ENCODE measurements around the gene GDF9.

The GDF9 gene

DNA sequence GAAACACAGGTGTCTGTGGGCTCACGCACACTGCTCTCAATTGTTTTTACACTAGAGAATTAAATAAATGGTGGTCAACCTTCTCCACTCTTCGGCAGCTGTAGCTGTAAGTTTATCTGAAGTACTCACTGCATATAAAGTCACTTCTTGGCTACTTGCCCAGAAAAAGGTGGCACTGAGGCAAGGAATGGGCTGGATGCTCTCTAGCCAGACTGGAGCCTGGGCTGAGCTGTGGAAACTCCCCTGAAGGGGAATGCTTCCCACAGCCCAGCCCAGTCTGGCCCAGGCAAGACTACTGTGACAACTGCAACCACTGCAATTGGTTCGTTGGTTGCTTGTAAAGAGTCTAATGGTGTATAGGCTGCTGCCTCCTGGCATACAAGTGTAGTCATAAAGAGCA lies 11.7 kb upstream of the GDF9 start:
- Histone ChIP-seq H2BK12ac (ENCODE audit: low read length) (no peak overlapping the region), H4K91ac (ENCODE audit: low read depth, low read length, poor library complexity) (no peak overlapping the region), H2BK15ac (ENCODE audit: low read length) (no peak overlapping the region), H3K14ac (ENCODE audit: low read length) (no peak overlapping the region), H3K36me3 (replicated peaks in 1 of 2; ENCODE audit: control insufficient read depth in 2 of 2, insufficient read depth in 2 of 2, low read length in 2 of 2) (peaks cover 10 to 98% of the 10 kb centered on the region in 2 donors), H3K23ac (ENCODE audit: low read depth, low read length, poor library complexity) (no peak overlapping the region), H2AK5ac (ENCODE audit: low read depth, low read length) (no peak overlapping the region), H2BK5ac (ENCODE audit: low read length) (no peak overlapping the region), H3K9ac (ENCODE audit: low read depth, low read length, poor library complexity) (no peak overlapping the region), H2BK120ac (ENCODE audit: low read depth, low read length) (no peak overlapping the region), H3K4ac (ENCODE audit: low read length) (no peak overlapping the region), H3K4me2 (ENCODE audit: insufficient read depth, low read length, poor library complexity, severe bottlenecking) (no peak overlapping the region), H2AFZ (ENCODE audit: low read length) (no peak overlapping the region), H3K18ac (ENCODE audit: low read length) (no peak overlapping the region), H3K9me3 (replicated peaks in 1 of 2; ENCODE audit: control insufficient read depth in 2 of 2, insufficient read depth in 1 of 2, low read depth in 1 of 2, low read length in 2 of 2) (no peaks in the 10 kb centered on the region), H4K8ac (ENCODE audit: low read depth, low read length) (no peak overlapping the region), H3K79me1 (ENCODE audit: low read depth, low read length) (no peaks in the 10 kb centered on the region), H3K27me3 (ENCODE audit: control insufficient read depth in 3 of 3, insufficient read depth in 3 of 3, low read depth in 1 of 3, low read length in 3 of 3) (no peaks in the 10 kb centered on the region), H3K4me3 (ENCODE audit: low read length in 2 of 2) (no peak overlapping the region), H3K27ac (replicated peaks; ENCODE audit: low read length) (no peak overlapping the region), H3K4me1 (ENCODE audit: control insufficient read depth in 2 of 2, insufficient read depth in 1 of 2, low read depth in 1 of 2, low read length in 2 of 2) (no peaks in the 10 kb centered on the region)
- no CpG with 5 or more reads among the region's 3 CpGs for whole genome bisulfite sequencing, 2 donors (ENCODE audit: extremely low coverage in 2 of 2, insufficient read length in 2 of 2, insufficient replicate concordance in 1 of 2)
- DNase-seq (ENCODE audit: low spot score), result no peak

DNA sequence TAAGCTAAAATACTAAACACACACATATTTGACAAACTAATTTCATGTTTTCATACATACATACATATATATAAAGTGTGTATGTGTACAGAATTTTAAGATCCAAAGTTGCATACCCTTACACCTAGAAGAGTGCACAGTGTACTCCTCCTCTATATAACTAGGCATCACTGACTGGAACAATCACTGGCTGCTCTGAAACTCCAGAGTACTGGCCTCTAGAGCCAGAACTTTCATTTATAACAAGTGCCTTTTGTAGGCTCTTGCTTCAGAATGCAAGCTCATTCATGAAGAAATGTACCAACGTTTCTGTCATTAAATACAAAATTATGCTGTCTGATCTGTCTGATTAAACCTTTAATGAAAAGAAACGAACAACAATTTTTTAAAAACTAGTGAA lies 11.2 kb upstream of the GDF9 start:
- Histone ChIP-seq H3K36me3 (replicated peaks in 1 of 2; ENCODE audit: control insufficient read depth in 2 of 2, insufficient read depth in 2 of 2, low read length in 2 of 2) (peaks cover 11 to 97% of the 10 kb centered on the region in 2 donors), H3K4me2 (ENCODE audit: insufficient read depth, low read length, poor library complexity, severe bottlenecking) (no peak overlapping the region), H3K4ac (ENCODE audit: low read length) (no peak overlapping the region), H3K27ac (replicated peaks; ENCODE audit: low read length) (no peak overlapping the region), H2BK120ac (ENCODE audit: low read depth, low read length) (no peak overlapping the region), H4K8ac (ENCODE audit: low read depth, low read length) (no peak overlapping the region), H3K4me3 (ENCODE audit: low read length in 2 of 2) (no peak overlapping the region), H2BK5ac (ENCODE audit: low read length) (no peak overlapping the region), H3K18ac (ENCODE audit: low read length) (no peak overlapping the region), H3K23ac (ENCODE audit: low read depth, low read length, poor library complexity) (no peak overlapping the region), H2BK12ac (ENCODE audit: low read length) (no peak overlapping the region), H2AK5ac (ENCODE audit: low read depth, low read length) (no peak overlapping the region), H3K4me1 (ENCODE audit: control insufficient read depth in 2 of 2, insufficient read depth in 1 of 2, low read depth in 1 of 2, low read length in 2 of 2) (no peaks in the 10 kb centered on the region), H3K14ac (ENCODE audit: low read length) (no peak overlapping the region), H3K27me3 (ENCODE audit: control insufficient read depth in 3 of 3, insufficient read depth in 3 of 3, low read depth in 1 of 3, low read length in 3 of 3) (no peaks in the 10 kb centered on the region), H2AFZ (ENCODE audit: low read length) (no peak overlapping the region), H2BK15ac (ENCODE audit: low read length) (no peak overlapping the region), H3K79me1 (ENCODE audit: low read depth, low read length) (no peaks in the 10 kb centered on the region), H3K9ac (ENCODE audit: low read depth, low read length, poor library complexity) (no peak overlapping the region), H3K9me3 (replicated peaks in 1 of 2; ENCODE audit: control insufficient read depth in 2 of 2, insufficient read depth in 1 of 2, low read depth in 1 of 2, low read length in 2 of 2) (no peaks in the 10 kb centered on the region), H4K91ac (ENCODE audit: low read depth, low read length, poor library complexity) (no peak overlapping the region)
- DNase-seq (ENCODE audit: low spot score), result no peak
- no CpG with 5 or more reads among the region's 2 CpGs for WGBS, 2 donors (ENCODE audit: extremely low coverage in 2 of 2, insufficient read length in 2 of 2, insufficient replicate concordance in 1 of 2)

GRCh38 chr5:132876020-132876759 lies 9.9 kb upstream of the GDF9 start:
- no peak overlapping the region for H4K8ac ChIP-seq (ENCODE audit: low read depth, low read length)
- no peak overlapping the region for H3K14ac ChIP-seq (ENCODE audit: low read length)
- no peak overlapping the region for H2AFZ ChIP-seq (ENCODE audit: low read length)
- no peak overlapping the region for H2AK5ac ChIP-seq (ENCODE audit: low read depth, low read length)
- H3K36me3 ChIP-seq (replicated peaks in 1 of 2; ENCODE audit: control insufficient read depth in 2 of 2, insufficient read depth in 2 of 2, low read length in 2 of 2), result peaks cover 7 to 97% of the 10 kb centered on the region in 2 donors
- no peak overlapping the region for H2BK120ac ChIP-seq (ENCODE audit: low read depth, low read length)
- H3K27ac ChIP-seq (replicated peaks; ENCODE audit: low read length), result no peak overlapping the region
- no peak overlapping the region for H3K4me2 ChIP-seq (ENCODE audit: insufficient read depth, low read length, poor library complexity, severe bottlenecking)
- H2BK15ac ChIP-seq (ENCODE audit: low read length), result no peak overlapping the region
- no peak overlapping the region for H4K91ac ChIP-seq (ENCODE audit: low read depth, low read length, poor library complexity)
- H3K9me3 ChIP-seq (replicated peaks in 1 of 2; ENCODE audit: control insufficient read depth in 2 of 2, insufficient read depth in 1 of 2, low read depth in 1 of 2, low read length in 2 of 2), result no peaks in the 10 kb centered on the region
- H3K23ac ChIP-seq (ENCODE audit: low read depth, low read length, poor library complexity), result no peak overlapping the region
- WGBS, 2 donors (ENCODE audit: extremely low coverage in 2 of 2, insufficient read length in 2 of 2, insufficient replicate concordance in 1 of 2), result no CpG with 5 or more reads among the region's 1 CpG
- H3K4me3 ChIP-seq (ENCODE audit: low read length in 2 of 2), result no peak overlapping the region
- H3K27me3 ChIP-seq (ENCODE audit: control insufficient read depth in 3 of 3, insufficient read depth in 3 of 3, low read depth in 1 of 3, low read length in 3 of 3), result no peaks in the 10 kb centered on the region
- no peak for DNase-seq (ENCODE audit: low spot score)
- H2BK12ac ChIP-seq (ENCODE audit: low read length), result no peak overlapping the region
- H3K79me1 ChIP-seq (ENCODE audit: low read depth, low read length), result no peaks in the 10 kb centered on the region
- no peak overlapping the region for H3K9ac ChIP-seq (ENCODE audit: low read depth, low read length, poor library complexity)
- no peak overlapping the region for H2BK5ac ChIP-seq (ENCODE audit: low read length)
- H3K4ac ChIP-seq (ENCODE audit: low read length), result no peak overlapping the region
- no peaks in the 10 kb centered on the region for H3K4me1 ChIP-seq (ENCODE audit: control insufficient read depth in 2 of 2, insufficient read depth in 1 of 2, low read depth in 1 of 2, low read length in 2 of 2)
- no peak overlapping the region for H3K18ac ChIP-seq (ENCODE audit: low read length)

DNA sequence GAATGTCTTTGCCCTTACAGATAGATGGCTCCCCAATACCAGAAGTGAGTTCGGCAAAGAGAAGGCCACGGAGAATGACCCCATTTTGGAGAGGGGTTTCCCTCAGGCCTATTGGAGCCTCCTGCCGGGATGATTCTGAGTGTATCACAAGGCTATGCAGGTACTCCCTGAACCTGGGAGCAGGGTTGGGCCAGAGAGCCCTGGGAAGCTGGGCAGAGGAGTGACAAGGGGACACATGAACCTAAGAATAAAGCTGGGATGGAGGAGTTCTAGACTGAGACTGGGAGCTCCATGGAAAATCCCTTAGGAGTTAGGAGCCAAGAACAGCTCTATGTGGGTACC lies 7.6 kb upstream of the GDF9 start:
- Histone ChIP-seq H3K4me1 (ENCODE audit: control insufficient read depth in 2 of 2, insufficient read depth in 1 of 2, low read depth in 1 of 2, low read length in 2 of 2) (no peaks in the 10 kb centered on the region), H3K27me3 (ENCODE audit: control insufficient read depth in 3 of 3, insufficient read depth in 3 of 3, low read depth in 1 of 3, low read length in 3 of 3) (no peaks in the 10 kb centered on the region), H3K4ac (ENCODE audit: low read length) (no peak overlapping the region), H2BK5ac (ENCODE audit: low read length) (no peak overlapping the region), H2AK5ac (ENCODE audit: low read depth, low read length) (no peak overlapping the region), H2BK12ac (ENCODE audit: low read length) (no peak overlapping the region), H3K18ac (ENCODE audit: low read length) (no peak overlapping the region), H3K79me1 (ENCODE audit: low read depth, low read length) (no peaks in the 10 kb centered on the region), H3K23ac (ENCODE audit: low read depth, low read length, poor library complexity) (no peak overlapping the region), H2BK15ac (ENCODE audit: low read length) (no peak overlapping the region), H2AFZ (ENCODE audit: low read length) (no peak overlapping the region), H2BK120ac (ENCODE audit: low read depth, low read length) (no peak overlapping the region), H4K91ac (ENCODE audit: low read depth, low read length, poor library complexity) (no peak overlapping the region), H3K4me3 (ENCODE audit: low read length in 2 of 2) (no peak overlapping the region), H3K9ac (ENCODE audit: low read depth, low read length, poor library complexity) (no peak overlapping the region), H3K27ac (replicated peaks; ENCODE audit: low read length) (no peak overlapping the region), H4K8ac (ENCODE audit: low read depth, low read length) (no peak overlapping the region), H3K4me2 (ENCODE audit: insufficient read depth, low read length, poor library complexity, severe bottlenecking) (no peak overlapping the region), H3K36me3 (replicated peaks in 1 of 2; ENCODE audit: control insufficient read depth in 2 of 2, insufficient read depth in 2 of 2, low read length in 2 of 2) (peaks cover 8 to 97% of the 10 kb centered on the region in 2 donors), H3K9me3 (replicated peaks in 1 of 2; ENCODE audit: control insufficient read depth in 2 of 2, insufficient read depth in 1 of 2, low read depth in 1 of 2, low read length in 2 of 2) (no peaks in the 10 kb centered on the region), H3K14ac (ENCODE audit: low read length) (no peak overlapping the region)
- no peak for DNase-seq (ENCODE audit: low spot score)
- WGBS, 2 donors (ENCODE audit: extremely low coverage in 2 of 2, insufficient read length in 2 of 2, insufficient replicate concordance in 1 of 2), result no CpG with 5 or more reads among the region's 3 CpGs
